ENCODE measurements around the gene HIC1. TPM values are rescaled to one million over a fixed set of nuclear protein-coding genes. Genes with fewer than 3 reads are reported as not detected.

HIC1 gene, protein sequence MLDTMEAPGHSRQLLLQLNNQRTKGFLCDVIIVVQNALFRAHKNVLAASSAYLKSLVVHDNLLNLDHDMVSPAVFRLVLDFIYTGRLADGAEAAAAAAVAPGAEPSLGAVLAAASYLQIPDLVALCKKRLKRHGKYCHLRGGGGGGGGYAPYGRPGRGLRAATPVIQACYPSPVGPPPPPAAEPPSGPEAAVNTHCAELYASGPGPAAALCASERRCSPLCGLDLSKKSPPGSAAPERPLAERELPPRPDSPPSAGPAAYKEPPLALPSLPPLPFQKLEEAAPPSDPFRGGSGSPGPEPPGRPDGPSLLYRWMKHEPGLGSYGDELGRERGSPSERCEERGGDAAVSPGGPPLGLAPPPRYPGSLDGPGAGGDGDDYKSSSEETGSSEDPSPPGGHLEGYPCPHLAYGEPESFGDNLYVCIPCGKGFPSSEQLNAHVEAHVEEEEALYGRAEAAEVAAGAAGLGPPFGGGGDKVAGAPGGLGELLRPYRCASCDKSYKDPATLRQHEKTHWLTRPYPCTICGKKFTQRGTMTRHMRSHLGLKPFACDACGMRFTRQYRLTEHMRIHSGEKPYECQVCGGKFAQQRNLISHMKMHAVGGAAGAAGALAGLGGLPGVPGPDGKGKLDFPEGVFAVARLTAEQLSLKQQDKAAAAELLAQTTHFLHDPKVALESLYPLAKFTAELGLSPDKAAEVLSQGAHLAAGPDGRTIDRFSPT
- polyA plus RNA-seq (2012; rRNA removed) = 3.8 and 6.4 TPM in 2 replicates
- polyA plus RNA-seq (2012; cell fraction: cytosol; rRNA removed) = 2.1 and 3.1 TPM in 2 replicates
- polyA plus RNA-seq (2012; cell fraction: nucleus; rRNA removed) = 13.7 and 15.5 TPM in 2 replicates

DNA sequence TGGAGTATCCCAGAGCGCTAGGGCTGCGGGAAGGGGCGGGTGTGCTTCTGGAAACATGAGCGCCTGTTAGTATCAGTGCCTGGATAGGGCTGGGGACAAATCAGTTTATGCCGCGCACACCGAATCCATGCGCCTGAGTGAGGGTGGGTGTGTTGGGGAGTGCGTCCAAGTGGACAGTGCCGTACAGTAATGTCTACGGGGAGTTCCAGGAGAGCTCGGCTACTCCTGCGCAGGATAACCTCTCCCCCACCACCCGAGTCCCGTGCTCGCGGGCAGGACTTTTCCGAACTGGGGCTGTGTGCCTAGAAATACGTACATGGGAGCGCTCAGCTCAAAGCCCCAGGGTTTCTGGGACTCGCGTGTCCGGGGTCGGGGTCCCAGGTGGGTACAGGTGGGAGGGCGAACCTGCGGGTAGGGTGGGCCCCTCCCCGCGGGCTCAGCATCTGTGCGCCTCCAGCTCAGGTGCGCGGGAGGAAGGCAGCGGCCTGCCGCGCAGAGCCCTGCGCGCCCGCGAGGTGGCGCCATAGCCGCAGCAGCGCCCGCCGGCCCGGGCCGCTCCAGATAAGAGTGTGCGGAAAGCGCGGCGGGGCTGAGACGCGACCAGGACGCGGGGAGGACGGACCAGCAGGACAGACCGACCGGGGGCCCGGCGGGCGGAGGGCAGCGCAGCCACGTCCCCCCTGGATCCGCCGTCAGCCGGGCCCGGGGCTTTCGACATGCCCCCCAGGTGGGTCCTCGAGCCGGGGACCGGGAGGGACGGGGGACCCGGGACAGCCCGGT lies at the start of gene HIC1:
HIC1 (plus strand) TSS at position 592 of the 780 bp plus-strand sequence. CDS start 1,588 bp downstream, outside the sequence.
- Histone ChIP-seq H3K4me3 (ENCODE audit: low read depth in 2 of 2, low read length in 1 of 2) (peak within 1 kb of the TSS; percentile 57 to 62), H3K9ac (peak within 1 kb of the TSS; percentile 57; the same call in 1 of the 2 replicates), H3K4me1 (ENCODE audit: control insufficient read depth in 1 of 2, insufficient read depth in 2 of 2, low read depth in 1 of 2, low read length in 1 of 2) (peaks cover 0 to 6% of the 10 kb centered on the region in 2 experiments; a peak in 1 of 4 replicates), H3K36me3 (replicated peaks in 1 of 2; ENCODE audit: control insufficient read depth in 1 of 2, insufficient read depth in 2 of 2, low read length in 1 of 2) (peaks cover 0 to 6% of the 10 kb centered on the region in 2 experiments), H3K27me3 (ENCODE audit: insufficient read depth) (no peaks in the 10 kb centered on the region), H3K4me2 (peak within 1 kb of the TSS; percentile 92), H2AFZ (ENCODE audit: low read depth) (peak within 1 kb of the TSS; percentile 41; the same call in 1 of the 2 replicates), H3K9me3 (no peaks in the 10 kb centered on the region), H3K27ac (ENCODE audit: low read depth in 2 of 2, low read length in 1 of 2) (peak within 1 kb of the TSS in 1 of 2 experiments; percentile 55; a peak in 1 of 4 replicates), H3K79me2 (ENCODE audit: insufficient read depth) (no peaks in the 10 kb centered on the region), H3K9me2 (no peaks in the 10 kb centered on the region), H4K20me1 (ENCODE audit: insufficient read depth) (peaks cover 5% of the 10 kb centered on the region; the same call in 1 of the 2 replicates), H3F3A (replicated peaks; ENCODE audit: insufficient read depth) (peaks cover 12% of the 10 kb centered on the region)
- CTCF ChIA-PET = interaction anchor here (0.6 to 8.0 kb wide), 65 partner anchors 11 to 315 kb away, joined by 3 to 185 read pairs (median 5); partner anchors contain the start of gene OVCA2
- POLR2A ChIA-PET = interaction anchor here (1.5 kb wide), 1 partner anchor 190 kb away, joined by 9 read pairs; no protein-coding TSS in a partner anchor
- 60% methylated on average over 1 of the region's 72 CpGs for WGBS (ENCODE audit: low lambda C conversion rate)
- peak; percentile 93 for DNase-seq
- TF ChIP-seq TCF12 (IDR thresholded peaks at IDR 0.05) (no peak), GATA2 (CRISPR knock-in tag; IDR thresholded peaks at IDR 0.05) (no peak), FOXJ3 (CRISPR knock-in tag; IDR thresholded peaks at IDR 0.05) (no peak), JUND (IDR thresholded peaks at IDR 0.05) (no peak), RFX5 (IDR thresholded peaks at IDR 0.05; ENCODE audit: low read length) (no peak), POLR2AphosphoS5 (IDR thresholded peaks at IDR 0.05; ENCODE audit: low read depth, low read length) (0 out of 2 replicates have a peak, but pooled peaks have one; percentile 9), MEF2A (IDR thresholded peaks at IDR 0.05; ENCODE audit: borderline replicate concordance, low read depth) (no peak), SMC3 (IDR thresholded peaks at IDR 0.05; ENCODE audit: low read depth, low read length) (peak; percentile 92), EZH2phosphoT487 (IDR thresholded peaks at IDR 0.05; ENCODE audit: borderline replicate concordance, low read depth) (no peak), MXI1 (IDR thresholded peaks at IDR 0.05; ENCODE audit: low read depth, low read length) (no peak), RCOR1 (IDR thresholded peaks at IDR 0.05; ENCODE audit: low read length) (no peak), RAD21 (IDR thresholded peaks at IDR 0.05; ENCODE audit: low read length) (peak; percentile 88), NRF1 (IDR thresholded peaks at IDR 0.05; ENCODE audit: low read depth, low read length) (no peak), ELF1 (IDR thresholded peaks at IDR 0.05) (no peak), FOXM1 (IDR thresholded peaks at IDR 0.05; ENCODE audit: low read depth) (no peak), SIN3A (IDR thresholded peaks at IDR 0.05; ENCODE audit: borderline replicate concordance, low read depth, low read length) (no peak), FOSL2 (IDR thresholded peaks at IDR 0.05; ENCODE audit: borderline replicate concordance, low read depth) (no peak), NFIC (IDR thresholded peaks at IDR 0.05; ENCODE audit: borderline replicate concordance) (no peak)
- TF ChIP-seq, protein P1, sequence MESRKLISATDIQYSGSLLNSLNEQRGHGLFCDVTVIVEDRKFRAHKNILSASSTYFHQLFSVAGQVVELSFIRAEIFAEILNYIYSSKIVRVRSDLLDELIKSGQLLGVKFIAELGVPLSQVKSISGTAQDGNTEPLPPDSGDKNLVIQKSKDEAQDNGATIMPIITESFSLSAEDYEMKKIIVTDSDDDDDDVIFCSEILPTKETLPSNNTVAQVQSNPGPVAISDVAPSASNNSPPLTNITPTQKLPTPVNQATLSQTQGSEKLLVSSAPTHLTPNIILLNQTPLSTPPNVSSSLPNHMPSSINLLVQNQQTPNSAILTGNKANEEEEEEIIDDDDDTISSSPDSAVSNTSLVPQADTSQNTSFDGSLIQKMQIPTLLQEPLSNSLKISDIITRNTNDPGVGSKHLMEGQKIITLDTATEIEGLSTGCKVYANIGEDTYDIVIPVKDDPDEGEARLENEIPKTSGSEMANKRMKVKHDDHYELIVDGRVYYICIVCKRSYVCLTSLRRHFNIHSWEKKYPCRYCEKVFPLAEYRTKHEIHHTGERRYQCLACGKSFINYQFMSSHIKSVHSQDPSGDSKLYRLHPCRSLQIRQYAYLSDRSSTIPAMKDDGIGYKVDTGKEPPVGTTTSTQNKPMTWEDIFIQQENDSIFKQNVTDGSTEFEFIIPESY (IDR thresholded peaks at IDR 0.05; ENCODE audit: borderline replicate concordance, low read depth) = no peak
- TF ChIP-seq, protein P2, sequence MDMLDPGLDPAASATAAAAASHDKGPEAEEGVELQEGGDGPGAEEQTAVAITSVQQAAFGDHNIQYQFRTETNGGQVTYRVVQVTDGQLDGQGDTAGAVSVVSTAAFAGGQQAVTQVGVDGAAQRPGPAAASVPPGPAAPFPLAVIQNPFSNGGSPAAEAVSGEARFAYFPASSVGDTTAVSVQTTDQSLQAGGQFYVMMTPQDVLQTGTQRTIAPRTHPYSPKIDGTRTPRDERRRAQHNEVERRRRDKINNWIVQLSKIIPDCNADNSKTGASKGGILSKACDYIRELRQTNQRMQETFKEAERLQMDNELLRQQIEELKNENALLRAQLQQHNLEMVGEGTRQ (IDR thresholded peaks at IDR 0.05; ENCODE audit: borderline replicate concordance, low read depth, low read length) = no peak
- TF ChIP-seq, protein P3, sequence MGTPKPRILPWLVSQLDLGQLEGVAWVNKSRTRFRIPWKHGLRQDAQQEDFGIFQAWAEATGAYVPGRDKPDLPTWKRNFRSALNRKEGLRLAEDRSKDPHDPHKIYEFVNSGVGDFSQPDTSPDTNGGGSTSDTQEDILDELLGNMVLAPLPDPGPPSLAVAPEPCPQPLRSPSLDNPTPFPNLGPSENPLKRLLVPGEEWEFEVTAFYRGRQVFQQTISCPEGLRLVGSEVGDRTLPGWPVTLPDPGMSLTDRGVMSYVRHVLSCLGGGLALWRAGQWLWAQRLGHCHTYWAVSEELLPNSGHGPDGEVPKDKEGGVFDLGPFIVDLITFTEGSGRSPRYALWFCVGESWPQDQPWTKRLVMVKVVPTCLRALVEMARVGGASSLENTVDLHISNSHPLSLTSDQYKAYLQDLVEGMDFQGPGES (IDR thresholded peaks at IDR 0.05; ENCODE audit: low read depth, low read length) = no peak
- TF ChIP-seq, protein P4, sequence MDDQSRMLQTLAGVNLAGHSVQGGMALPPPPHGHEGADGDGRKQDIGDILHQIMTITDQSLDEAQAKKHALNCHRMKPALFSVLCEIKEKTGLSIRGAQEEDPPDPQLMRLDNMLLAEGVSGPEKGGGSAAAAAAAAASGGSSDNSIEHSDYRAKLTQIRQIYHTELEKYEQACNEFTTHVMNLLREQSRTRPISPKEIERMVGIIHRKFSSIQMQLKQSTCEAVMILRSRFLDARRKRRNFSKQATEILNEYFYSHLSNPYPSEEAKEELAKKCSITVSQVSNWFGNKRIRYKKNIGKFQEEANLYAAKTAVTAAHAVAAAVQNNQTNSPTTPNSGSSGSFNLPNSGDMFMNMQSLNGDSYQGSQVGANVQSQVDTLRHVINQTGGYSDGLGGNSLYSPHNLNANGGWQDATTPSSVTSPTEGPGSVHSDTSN (IDR thresholded peaks at IDR 0.05) = no peak
- TF ChIP-seq, protein P5, sequence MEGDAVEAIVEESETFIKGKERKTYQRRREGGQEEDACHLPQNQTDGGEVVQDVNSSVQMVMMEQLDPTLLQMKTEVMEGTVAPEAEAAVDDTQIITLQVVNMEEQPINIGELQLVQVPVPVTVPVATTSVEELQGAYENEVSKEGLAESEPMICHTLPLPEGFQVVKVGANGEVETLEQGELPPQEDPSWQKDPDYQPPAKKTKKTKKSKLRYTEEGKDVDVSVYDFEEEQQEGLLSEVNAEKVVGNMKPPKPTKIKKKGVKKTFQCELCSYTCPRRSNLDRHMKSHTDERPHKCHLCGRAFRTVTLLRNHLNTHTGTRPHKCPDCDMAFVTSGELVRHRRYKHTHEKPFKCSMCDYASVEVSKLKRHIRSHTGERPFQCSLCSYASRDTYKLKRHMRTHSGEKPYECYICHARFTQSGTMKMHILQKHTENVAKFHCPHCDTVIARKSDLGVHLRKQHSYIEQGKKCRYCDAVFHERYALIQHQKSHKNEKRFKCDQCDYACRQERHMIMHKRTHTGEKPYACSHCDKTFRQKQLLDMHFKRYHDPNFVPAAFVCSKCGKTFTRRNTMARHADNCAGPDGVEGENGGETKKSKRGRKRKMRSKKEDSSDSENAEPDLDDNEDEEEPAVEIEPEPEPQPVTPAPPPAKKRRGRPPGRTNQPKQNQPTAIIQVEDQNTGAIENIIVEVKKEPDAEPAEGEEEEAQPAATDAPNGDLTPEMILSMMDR (IDR thresholded peaks at IDR 0.05) = peak; percentile 72

All from SK-N-SH (cell line).